CD4-positive, alpha-beta T cell (primary cell): ENCODE data around the gene FAM227B. TPM values are rescaled to one million over a fixed set of nuclear protein-coding genes. Genes with fewer than 3 reads are reported as not detected.

Experiments
- ATAC-seq: fragments of 200-7000 bp; cut with Tn5 transposase; one replicate; pipeline ENCODE4 v1.10.0; 2022; ENCODE audit warnings: mild to moderate bottlenecking; ENCODE audit not compliant: poor library complexity
- CTCF ChIA-PET: fragments of 350-600 bp; sonication (Branson Sonifier 250); formaldehyde crosslinking; loops from one replicate; lab custom pipeline; 2021; ENCODE audit warnings: antibody characterized with exemption, inconsistent platforms; lab: Charles Lee
- POLR2A ChIA-PET: fragments of 350-600 bp; sonication (Branson Sonifier 250); formaldehyde crosslinking; loops from one replicate; lab custom pipeline; 2021; ENCODE audit warnings: antibody characterized with exemption, inconsistent platforms; lab: Charles Lee
- DNase-seq, 14 experiments: peaks; one replicate each; pipeline ENCODE4 v3.0.0-alpha.2; 2013 to 2020; ENCODE audit warnings: mixed read lengths in 2 of 14
- H3K27ac ChIP-seq, 2 donors: one replicate each; pipeline versions ENCODE4 v1.5.1 to v1.7.0; 2013; ENCODE audit warnings: low read length in 2 of 2, low read depth in 1 of 2, mild to moderate bottlenecking in 1 of 2
- H3K27me3 ChIP-seq, 2 experiments: 1 replicate in 1 of 2; 2 replicates in 1 of 2; pipeline versions ENCODE4 v1.6.1 to v1.7.0; 2013; ENCODE audit warnings: low read length in 2 of 2, control low read depth in 1 of 2, mild to moderate bottlenecking in 1 of 2, moderate library complexity in 1 of 2; ENCODE audit not compliant: insufficient read depth in 2 of 2, control insufficient read depth in 1 of 2
- H3K36me3 ChIP-seq: one replicate; pipeline ENCODE4 v1.6.1; 2013; ENCODE audit warnings: low read length, control low read depth; ENCODE audit not compliant: insufficient read depth
- H3K4me1 ChIP-seq: one replicate; pipeline ENCODE4 v1.6.1; 2013; ENCODE audit warnings: low read length, control low read depth; ENCODE audit not compliant: insufficient read depth
- H3K4me3 ChIP-seq: one replicate; pipeline ENCODE4 v1.5.1; 2013; ENCODE audit warnings: mild to moderate bottlenecking, low read length, moderate library complexity
- H3K9me3 ChIP-seq, 2 experiments: 1 replicate in 1 of 2; 2 replicates in 1 of 2; pipeline versions ENCODE4 v1.6.1 to v1.7.0; 2013; ENCODE audit warnings: low read length in 2 of 2, mild to moderate bottlenecking in 2 of 2, control low read depth in 1 of 2, moderate library complexity in 1 of 2; ENCODE audit not compliant: control insufficient read depth in 1 of 2, insufficient read depth in 1 of 2
- H3K27ac Mint-ChIP-seq: one replicate; pipeline ENCODE4 v1.8.0; 2020; ENCODE audit warnings: mixed read lengths
- H3K27me3 Mint-ChIP-seq: one replicate; pipeline ENCODE4 v1.8.0; 2021; ENCODE audit warnings: mixed read lengths
- H3K36me3 Mint-ChIP-seq: one replicate; pipeline ENCODE4 v1.8.0; 2021; ENCODE audit warnings: low read depth, mixed read lengths
- H3K4me1 Mint-ChIP-seq: one replicate; pipeline ENCODE4 v1.8.0; 2021; ENCODE audit warnings: low read depth, mixed read lengths
- H3K4me3 Mint-ChIP-seq: one replicate; pipeline ENCODE4 v1.8.0; 2020; ENCODE audit warnings: mild to moderate bottlenecking, mixed read lengths
- H3K9me3 Mint-ChIP-seq: one replicate; pipeline ENCODE4 v1.8.0; 2020; ENCODE audit warnings: mixed read lengths
- CTCF ChIP-seq: fragments of 200-600 bp; IDR thresholded peaks from one replicate; pipeline ENCODE4 v1.8.0; 2022; ENCODE audit warnings: antibody characterized with exemption, mild to moderate bottlenecking
- intact Hi-C, 2 experiments: fragments of 100-400 bp; cut with DNase I in 1 of 2; cut with micrococcal nuclease in 1 of 2; formaldehyde crosslinking; loops; one replicate each; pipeline versions ENCODE4 v1.15.1 to v1.9.0; 2023 to 2025; cut with DNase I, micrococcal nuclease
- total RNA-seq, 174 experiments: library from RNA in 2 of 174; stranded (reverse) in 2 of 174; gene quantifications; one replicate each; pipeline ENCODE4 v1.2.3 and lab custom pipeline; 2021 to 2026

FAM227B gene
- total RNA-seq, 2 experiments from 2014 or later = 3.0 to 4.4 TPM

GRCh38 chr15:49507261-49507660 lies 113.4 kb downstream of the FAM227B start:
- no peak overlapping the region for H3K27ac ChIP-seq
- DNase-seq (no peak), ATAC-seq (no peak)
- Mint-ChIP-seq H3K4me3 (no peak overlapping the region), H3K4me1 (no peaks in the 10 kb centered on the region), H3K27me3 (no peaks in the 10 kb centered on the region), H3K27ac (no peak overlapping the region), H3K36me3 (peaks cover 4% of the 10 kb centered on the region), H3K9me3 (peaks cover 4% of the 10 kb centered on the region)
- no peaks in the 10 kb centered on the region for H3K4me1 ChIP-seq
- TF ChIP-seq CTCF = no peak
- ChIA-PET CTCF (no interaction called here), POLR2A (no interaction called here)
- H3K9me3 ChIP-seq = no peaks in the 10 kb centered on the region
- no peak overlapping the region for H3K4me3 ChIP-seq
- intact Hi-C loops = no loop called here
- no peaks in the 10 kb centered on the region for H3K36me3 ChIP-seq
- H3K27me3 ChIP-seq = no peaks in the 10 kb centered on the region

- intact Hi-C loops = no loop called here
- no peak for TF ChIP-seq CTCF
Observed at GRCh38 chr15:49506341-49506740, 114.3 kb downstream of the FAM227B start.

GRCh38 chr15:49501586-49501985 lies 119.0 kb downstream of the FAM227B start:
- no peaks in the 10 kb centered on the region for H3K27me3 ChIP-seq
- no peaks in the 10 kb centered on the region for H3K36me3 ChIP-seq
- Mint-ChIP-seq H3K9me3 (peaks cover 9% of the 10 kb centered on the region), H3K27me3 (no peaks in the 10 kb centered on the region), H3K4me3 (no peak overlapping the region), H3K27ac (no peak overlapping the region), H3K36me3 (peaks cover 4% of the 10 kb centered on the region), H3K4me1 (no peaks in the 10 kb centered on the region)
- no peak overlapping the region for H3K27ac ChIP-seq
- peaks cover 0 to 4% of the 10 kb centered on the region in 2 experiments for H3K9me3 ChIP-seq
- ChIA-PET CTCF (no interaction called here), POLR2A (interaction anchor here (0.8 kb wide), 1 partner anchor 715 kb away, joined by 3 read pairs; no protein-coding TSS in a partner anchor)
- intact Hi-C loops = no loop called here
- ATAC-seq (no peak), DNase-seq (no peak)
- TF ChIP-seq CTCF = no peak
- no peak overlapping the region for H3K4me3 ChIP-seq
- H3K4me1 ChIP-seq = no peaks in the 10 kb centered on the region

More at GRCh38 chr15:49506341-49506740, 114.3 kb downstream of the FAM227B start:
- CTCF ChIA-PET = no interaction called here
- Mint-ChIP-seq H3K36me3 (peaks cover 4% of the 10 kb centered on the region), H3K27me3 (no peaks in the 10 kb centered on the region), H3K9me3 (peaks cover 4% of the 10 kb centered on the region), H3K27ac (no peak overlapping the region), H3K4me1 (no peaks in the 10 kb centered on the region), H3K4me3 (no peak overlapping the region)
- no peak for ATAC-seq
- Histone ChIP-seq H3K4me3 (no peak overlapping the region), H3K27me3 (no peaks in the 10 kb centered on the region), H3K36me3 (no peaks in the 10 kb centered on the region), H3K9me3 (peaks cover 0 to 4% of the 10 kb centered on the region in 2 experiments), H3K4me1 (no peaks in the 10 kb centered on the region), H3K27ac (no peak overlapping the region)
- no peak for DNase-seq
- POLR2A ChIA-PET = no interaction called here
